GM13977 (cell line): Measurements from ENCODE around the gene VWA3A.

ENCODE experiments used
- DNase-seq: peaks from one replicate; pipeline ENCODE4 v3.0.0; 2012; ENCODE audit warnings: low spot score
- in situ Hi-C: fragments of 300-500 bp; cut with MboI; formaldehyde crosslinking; loops from one replicate; pipeline ENCODE4 v1.12.0; 2022; ENCODE audit warnings: low sequenced_read_pairs, low pct_unique_long_range_greater_than_20kb, mixed read lengths, inconsistent platforms; ENCODE audit not compliant: unreplicated experiment
- TF ChIP-seq, protein P1 (sequence below): IDR thresholded peaks from 2 replicates; pipeline ENCODE4 v1.5.1; 2012; ENCODE audit warnings: mild to moderate bottlenecking, control low read depth; ENCODE audit not compliant: insufficient read depth; ENCODE audit errors: extremely low read depth, missing control alignments

The VWA3A gene

DNA sequence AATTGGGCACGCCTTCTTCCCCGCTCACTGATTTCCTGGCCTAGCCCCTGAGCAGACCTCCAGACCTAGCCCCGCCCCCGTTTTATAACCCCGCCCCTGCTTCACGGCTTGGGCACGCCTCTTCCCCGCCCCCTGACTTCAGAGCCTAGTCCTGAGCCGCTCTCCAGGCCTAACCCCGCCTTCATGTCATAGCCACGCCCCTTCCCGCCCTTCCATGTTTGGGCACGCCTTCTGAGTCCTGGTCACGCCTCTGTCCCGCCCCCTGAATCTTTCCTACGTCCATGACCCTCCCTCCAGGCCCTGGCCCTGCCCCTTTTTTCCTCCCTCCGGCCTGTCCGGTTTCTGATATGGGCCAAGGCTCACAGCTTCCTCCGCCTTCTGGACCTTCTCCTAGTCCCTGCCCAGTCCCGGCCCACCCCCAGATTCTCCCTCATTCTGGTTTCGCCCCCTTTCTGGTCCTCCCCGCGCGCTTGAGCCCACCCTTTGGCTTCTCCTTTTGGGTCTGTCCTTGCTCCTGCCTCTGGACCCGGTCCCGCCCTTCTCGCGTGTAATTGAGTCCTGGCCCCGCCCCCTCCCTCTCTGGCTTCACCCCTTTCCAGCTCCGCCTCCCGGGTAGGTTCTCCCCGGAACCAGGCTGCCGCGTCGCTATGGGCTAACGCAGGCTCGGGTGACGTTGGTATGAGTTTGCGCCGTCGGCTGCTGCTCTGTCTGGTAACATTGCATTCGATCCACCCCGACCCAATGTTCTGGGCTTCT, 98.6 kb downstream of the VWA3A start:
- in situ Hi-C loops: no loop called here
- TF ChIP-seq, protein P1, sequence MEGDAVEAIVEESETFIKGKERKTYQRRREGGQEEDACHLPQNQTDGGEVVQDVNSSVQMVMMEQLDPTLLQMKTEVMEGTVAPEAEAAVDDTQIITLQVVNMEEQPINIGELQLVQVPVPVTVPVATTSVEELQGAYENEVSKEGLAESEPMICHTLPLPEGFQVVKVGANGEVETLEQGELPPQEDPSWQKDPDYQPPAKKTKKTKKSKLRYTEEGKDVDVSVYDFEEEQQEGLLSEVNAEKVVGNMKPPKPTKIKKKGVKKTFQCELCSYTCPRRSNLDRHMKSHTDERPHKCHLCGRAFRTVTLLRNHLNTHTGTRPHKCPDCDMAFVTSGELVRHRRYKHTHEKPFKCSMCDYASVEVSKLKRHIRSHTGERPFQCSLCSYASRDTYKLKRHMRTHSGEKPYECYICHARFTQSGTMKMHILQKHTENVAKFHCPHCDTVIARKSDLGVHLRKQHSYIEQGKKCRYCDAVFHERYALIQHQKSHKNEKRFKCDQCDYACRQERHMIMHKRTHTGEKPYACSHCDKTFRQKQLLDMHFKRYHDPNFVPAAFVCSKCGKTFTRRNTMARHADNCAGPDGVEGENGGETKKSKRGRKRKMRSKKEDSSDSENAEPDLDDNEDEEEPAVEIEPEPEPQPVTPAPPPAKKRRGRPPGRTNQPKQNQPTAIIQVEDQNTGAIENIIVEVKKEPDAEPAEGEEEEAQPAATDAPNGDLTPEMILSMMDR: no peak

DNA sequence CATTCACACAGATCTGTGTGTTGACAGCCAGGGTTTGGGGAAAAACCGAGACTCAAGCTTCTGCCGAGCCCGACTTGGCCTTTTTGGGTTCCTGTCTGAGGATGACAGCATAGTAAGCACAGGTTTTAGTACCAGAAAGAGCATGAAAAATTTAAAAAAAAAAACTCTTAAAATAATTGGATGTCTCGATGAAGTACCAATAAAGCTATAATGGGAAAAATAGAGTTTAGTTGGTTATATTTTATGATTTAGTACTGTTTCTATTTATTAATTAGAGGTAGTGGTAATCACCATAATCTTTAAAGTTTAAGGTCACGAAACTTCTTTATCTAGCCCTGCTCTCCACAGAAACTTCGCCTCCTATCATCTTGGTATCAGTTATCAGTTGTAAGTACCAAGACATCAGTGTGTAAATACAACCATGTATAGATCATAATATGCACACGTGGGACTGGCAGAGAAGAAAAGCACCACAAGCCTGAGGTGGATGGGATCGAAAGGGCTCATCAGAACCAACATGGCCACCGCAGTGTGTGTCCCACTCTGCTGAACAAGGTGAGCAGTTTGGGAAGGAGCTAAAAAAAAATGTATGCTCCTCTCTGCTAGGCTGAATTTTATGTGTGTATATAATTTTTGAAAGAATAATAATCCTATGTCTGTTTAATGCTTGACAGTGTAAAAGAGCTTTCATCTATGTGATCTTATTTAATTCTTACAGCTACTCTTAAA, 99.4 kb downstream of the VWA3A start:
- in situ Hi-C loops: no loop called here
- TF ChIP-seq, protein P1: no peak
- no peak for DNase-seq

More for the DNA sequence above, 98.6 kb downstream of the VWA3A start:
- peak; percentile 78 for DNase-seq

DNA sequence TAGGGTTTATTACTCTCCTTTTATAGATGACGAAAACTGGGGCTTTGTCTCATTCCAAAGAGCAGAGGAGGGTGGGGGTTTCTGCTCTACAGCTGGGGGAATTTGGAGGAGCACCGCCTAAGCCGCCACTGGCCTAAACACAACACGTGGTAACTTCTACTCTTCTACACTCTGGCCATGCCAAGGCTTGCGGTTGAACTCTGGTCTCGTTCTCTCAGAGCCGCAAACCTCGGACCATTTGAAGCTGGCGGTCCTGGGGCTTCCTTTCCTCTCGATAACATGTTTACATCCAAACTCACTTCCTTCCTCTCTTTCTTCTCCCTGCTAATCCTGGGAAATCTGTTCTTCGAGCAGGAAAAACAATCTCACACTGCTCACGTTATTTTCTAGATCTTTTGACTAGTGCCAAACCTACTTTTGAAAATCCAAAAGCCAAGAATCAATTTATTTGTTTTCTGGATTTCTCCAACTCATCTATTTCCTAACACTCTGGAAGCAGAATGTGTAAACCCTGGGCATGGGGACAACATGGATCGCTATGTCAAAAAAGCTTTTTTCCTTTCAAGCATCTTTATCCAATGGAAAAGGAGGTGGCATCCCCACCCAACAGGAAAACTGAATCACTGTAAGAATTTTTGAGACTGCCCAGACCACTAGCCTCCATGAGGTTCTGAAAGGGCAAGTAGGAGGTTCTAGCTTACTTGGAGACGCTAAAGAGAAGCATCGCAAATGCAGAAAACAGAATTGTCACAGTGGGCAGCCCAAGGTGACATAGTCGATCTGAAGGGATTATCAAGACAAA, 100.1 kb downstream of the VWA3A start:
- TF ChIP-seq, protein P1: no peak
- DNase-seq: peak; percentile 58
- in situ Hi-C loops: no loop called here

DNA sequence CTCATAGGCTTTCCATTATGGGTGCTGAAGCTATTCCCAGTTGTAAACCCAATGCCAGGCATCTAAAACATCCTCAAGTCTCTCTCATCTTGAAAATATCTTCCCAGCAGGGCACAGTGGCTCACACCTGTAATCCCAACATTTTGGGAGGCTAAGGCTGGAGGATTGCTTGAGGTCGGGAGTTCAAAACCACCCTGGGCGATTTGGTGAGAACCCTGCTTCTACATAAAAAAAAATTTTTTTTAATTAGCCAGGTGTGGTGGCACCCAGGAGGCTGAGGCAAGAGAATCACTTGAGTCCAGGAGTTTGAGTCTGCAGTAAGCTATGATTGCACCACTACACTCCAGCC, 100.7 kb downstream of the VWA3A start:
- in situ Hi-C loops: no loop called here
- TF ChIP-seq, protein P1: no peak
- DNase-seq: no peak

GRCh38 chr16:22194707-22195444, 102.5 kb downstream of the VWA3A start:
- in situ Hi-C loops: no loop called here
- TF ChIP-seq, protein P1: no peak
- no peak for DNase-seq

GRCh38 chr16:22195445-22195694, 103.0 kb downstream of the VWA3A start:
- in situ Hi-C loops: no loop called here
- no peak for DNase-seq
- TF ChIP-seq, protein P1: no peak
